Effector CD4-positive, alpha-beta T cell (primary cell): ENCODE results near the gene ITM2C.

Experiments
- DNase-seq: peaks from one replicate; pipeline ENCODE4 v3.0.0-alpha.2; 2020

The ITM2C gene

DNA sequence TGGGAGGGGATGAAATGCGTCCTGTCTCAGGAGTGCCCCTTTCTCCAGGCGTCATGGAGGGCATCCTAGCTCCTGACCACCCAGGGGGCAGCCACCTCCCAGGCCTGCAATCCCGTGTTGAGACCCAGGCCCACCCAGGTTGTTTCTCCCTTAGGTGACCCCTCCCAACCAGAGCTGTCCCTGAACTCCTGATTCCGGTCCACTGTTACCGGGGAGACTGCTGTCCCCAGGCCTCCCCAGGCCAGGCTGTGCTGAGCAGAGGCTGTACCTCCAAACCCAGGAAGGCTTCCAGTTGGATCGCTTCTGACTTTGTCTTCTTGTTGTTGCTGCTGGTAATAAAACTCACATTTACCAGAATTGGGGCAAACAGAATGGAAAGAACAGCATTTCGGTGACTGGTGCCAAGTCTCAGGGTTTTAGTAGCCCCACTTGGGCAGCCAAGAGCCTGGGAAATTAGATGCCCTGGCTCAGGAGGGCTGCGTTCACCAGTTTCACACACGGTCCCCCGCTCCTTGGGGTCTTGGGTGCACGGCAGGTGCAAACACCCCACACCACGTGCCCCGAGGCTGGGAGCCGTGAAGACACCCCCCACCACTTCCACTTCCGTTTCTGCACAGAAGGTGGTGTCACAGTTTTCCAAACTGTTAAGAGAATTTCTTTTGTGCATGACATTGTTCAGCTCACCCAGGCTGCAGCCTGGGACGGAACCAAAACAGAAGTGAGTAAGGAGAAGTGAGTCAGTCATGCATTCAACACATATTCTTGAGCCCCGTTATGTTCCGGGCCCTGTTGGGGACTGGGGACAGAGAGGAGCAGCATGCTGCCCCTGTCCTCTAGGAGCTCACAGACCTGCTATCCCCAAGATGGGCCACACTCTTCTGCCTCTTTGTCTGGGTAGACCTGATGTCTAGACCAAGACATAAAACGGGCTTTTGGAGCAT is 29.4 kb downstream of the ITM2C start:
- DNase-seq: no peak

DNA sequence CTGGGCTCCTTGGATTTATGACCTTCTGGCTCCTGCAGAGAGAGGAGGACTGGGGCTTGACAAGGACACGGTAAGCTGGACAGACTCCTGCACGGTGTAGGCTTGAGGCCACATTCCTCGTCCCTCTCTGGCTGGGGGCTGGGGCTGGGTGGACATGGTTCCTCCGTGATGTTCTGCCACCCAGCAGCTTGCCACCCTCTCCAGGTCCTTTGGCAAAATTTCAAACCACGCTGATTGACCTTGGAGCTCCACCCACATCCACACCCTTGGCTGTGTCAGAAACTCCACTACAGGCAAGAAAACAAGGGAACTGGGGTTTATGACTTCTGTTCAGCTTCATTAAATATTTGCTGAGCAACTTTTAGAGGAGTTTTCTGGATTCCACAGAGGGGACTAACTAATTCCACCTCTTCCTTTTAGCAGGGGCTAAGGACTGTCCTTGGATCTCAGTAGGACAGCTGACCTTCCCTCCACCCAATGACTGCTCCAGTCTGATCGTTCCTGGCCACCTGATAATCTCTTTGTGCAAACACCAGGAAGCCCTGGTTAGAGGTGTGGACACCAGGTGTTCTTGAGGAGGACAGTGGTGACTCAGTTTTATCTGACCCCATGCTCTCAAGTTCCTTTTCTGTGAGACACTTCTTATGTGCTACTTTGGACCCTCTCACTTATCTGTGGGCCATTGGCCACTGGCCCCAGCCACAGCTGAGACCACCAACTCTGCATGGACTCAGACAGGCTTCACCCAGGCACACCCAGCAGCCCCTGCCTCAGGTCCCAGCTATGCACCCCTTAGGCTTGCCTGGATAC is 31.0 kb downstream of the ITM2C start:
- DNase-seq: no peak

DNA sequence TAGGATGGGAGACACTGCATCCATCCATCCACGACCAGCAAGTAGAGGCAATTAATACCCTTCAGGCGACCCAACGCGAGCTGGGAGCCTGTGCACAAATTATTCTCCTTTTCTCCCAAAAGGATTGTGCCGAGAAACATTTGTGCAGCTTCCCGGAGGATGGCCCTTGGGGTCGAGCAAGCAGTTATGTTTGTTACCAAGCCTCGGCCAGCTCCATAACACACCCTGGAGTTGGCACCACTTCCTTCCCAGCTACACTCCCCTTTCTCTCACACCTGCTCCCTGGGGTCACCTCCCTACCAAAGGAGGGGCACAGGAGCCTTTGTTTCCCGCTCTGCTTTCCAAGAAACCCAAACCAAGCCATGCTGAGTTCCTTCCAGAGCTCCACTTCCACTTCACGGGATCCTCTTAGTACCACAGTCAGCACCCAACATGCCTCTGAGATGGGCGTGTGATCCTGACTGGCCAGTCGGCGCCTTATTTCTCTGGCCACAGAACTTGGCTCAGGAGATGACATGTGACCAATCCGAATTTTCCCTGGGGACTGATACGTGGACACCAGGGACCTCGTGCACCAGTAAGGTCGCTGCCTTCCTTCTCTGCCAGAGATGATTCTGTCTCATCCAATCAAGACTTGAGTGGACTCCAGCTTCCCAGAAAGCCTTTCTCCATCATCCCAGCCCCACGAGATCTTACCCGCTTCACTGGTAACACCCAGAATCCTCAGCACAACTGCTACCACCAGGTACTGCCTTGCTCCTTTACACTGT is 31.8 kb downstream of the ITM2C start:
- DNase-seq: no peak

DNA sequence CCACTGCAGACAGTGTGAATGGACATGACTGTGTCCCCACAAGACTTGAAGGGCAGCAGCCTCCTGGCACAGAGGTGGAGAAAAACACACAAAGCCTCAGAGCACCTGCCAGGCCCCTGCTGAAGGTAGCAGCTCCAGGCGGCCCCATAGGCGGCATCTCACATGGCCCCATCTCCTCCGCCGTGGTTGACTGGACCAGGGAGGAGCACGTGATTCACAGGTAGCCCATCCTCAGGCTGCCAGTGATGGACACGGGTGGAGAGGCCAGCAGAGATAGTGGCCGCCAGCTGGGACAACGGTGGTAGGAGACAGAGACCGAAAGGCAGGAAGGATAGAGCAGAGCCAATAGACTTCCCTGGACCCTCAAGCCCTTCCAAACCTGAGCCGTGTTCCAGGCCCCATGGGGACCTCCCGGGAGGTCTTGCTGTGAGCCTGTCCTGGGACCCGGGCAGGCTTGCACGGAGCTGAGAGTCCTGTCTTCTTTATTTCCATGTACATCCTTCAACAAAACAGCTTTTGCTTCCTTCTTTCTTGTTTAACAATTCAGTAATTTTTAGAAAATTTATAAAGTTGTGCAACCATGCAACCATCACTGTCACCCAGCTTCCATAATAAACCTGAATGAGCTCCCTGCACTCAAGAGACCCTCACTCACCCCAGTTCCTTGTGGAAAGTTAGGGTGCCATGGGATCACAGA is 33.4 kb downstream of the ITM2C start:
- no peak for DNase-seq

DNA sequence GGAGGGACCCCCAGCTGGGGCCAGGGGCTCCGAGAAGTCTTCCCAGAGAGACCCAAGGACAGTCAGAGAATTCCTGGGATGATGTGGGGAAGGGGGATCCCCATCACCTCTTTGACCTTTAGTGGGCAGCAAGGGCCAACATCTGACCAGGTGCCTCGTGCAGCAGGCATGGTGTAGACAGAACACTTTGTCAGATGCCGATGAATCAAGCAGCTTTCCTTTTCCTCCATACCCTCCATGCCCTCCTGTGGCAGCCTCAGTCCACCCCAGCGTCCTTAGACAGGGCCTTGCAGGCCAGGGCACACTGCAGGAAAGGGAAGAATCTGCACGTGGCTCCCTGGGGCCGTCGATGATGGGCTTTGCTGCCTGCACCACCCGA is 34.0 kb downstream of the ITM2C start:
- DNase-seq: no peak

DNA sequence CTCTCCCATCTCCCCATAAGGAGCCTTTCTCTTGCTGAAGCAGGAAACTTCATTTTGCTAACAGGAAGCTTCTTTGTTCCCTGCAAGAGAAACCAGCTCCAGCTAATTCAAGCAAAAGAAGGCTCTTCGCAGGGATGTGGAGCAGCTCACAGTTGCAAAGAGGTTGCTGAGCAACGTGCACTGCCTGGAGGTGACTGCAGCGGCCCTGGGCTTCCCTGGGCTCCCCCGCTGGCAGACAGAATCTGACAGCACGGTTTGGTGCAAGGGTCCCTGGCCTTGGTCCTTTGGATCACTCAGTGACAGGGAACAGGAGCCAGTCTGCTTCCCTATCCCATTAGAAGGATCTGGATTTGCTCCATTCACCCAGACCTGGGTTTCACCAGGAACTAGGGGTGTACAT is 34.5 kb downstream of the ITM2C start:
- no peak for DNase-seq

DNA sequence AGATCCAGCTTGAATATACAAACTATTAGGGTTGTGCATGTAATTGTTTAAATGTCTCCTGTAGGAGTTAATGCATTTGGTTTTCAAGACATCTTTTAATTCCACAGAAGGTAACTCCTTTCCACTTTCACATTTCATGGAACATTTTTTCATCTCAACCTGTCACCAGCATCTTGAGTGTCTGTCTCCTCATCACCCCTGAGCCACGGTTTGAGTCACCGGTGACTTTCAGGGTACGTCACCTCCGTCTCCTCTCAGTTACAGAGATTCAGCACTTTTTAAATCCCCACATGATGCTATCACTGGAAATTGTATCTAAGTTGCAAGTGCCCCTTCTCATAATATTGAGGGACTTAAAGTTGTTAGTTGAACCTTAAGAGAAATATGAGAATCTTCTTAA is 35.0 kb downstream of the ITM2C start:
- DNase-seq: no peak

DNA sequence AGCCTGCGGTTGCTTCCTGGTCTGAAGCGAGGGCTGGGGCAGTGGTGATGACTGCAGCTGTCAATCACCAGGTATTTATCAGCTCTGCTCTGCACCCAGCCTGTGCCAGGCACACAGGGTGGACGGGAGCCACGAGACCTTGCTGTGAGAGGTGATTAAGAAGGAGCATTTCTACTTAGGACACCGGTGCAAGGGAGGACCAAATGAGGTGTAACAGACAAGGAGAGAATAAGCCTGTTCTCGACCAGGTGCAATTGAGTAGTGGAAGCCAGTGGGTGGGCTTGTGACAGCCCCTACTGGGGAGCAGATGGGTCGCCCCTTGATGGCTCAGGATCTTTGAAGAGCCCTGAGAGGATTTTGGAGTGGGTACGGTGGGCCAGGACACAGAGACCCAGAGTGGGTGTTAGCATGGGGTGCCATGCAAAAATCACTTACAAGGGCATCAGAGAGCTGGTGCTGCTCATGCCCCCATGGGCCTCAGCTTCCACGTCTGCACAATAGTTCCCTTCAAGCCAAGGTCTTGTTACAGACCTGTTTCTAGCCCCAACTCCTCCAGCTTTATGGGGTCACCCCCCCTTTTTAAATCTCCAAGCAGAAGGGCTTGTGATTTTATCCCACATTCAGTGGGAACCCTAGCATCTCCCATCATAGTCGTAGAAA is 35.7 kb downstream of the ITM2C start:
- no peak for DNase-seq

DNA sequence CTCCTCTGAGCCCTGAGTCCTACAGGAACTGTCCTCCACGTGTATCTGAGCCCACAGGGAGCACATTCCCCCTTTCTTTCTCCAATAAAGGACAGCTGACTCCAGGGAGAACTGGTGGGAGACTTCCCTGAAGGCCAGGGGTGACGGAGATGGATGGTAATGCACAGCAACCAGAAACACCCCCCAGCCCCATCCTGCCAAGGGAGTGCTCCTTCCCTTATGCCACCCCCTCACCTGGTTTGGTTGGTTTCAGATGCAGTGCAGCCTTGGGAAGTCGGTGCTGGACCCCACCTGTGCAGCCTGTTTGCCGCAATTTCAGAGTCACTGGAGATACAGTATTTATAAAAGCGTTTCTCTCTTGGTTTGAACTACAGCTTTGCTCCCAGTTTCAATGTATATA is 36.3 kb downstream of the ITM2C start:
- DNase-seq: no peak

DNA sequence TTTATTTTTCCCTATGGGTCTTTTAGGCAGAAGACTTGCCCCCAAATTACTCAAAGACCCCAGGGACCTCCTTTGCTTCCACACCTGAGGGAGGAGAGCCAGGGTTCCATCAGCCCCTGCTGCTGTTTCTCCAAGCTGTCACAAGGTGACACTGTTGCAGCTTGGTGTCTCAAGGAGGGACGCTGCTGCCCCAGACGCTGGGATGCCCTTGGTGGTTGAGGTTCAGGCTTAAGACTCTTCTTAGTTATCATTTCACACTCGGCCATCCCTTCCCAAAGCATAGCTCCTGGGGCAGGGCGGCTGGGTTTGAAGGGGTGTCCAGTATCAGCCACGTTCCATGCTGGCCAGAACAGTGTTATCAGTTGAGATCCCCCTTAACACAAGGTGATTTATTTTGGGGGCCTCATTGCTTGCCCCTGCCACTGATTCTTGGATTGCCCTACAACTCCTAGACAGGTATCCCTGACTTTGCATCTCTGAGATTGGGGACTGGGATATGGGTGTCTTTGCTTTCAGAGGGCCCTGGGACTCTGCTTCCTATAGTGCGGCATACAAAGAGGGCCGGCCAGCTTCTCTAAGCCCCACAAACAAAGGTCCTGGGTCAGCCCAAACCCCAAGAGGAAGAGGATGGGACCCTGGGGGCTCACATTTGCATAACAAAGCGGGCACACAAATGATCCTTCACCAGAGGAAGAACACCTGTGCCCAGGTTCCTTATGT is 37.6 kb downstream of the ITM2C start:
- peak; percentile 41 for DNase-seq

DNA sequence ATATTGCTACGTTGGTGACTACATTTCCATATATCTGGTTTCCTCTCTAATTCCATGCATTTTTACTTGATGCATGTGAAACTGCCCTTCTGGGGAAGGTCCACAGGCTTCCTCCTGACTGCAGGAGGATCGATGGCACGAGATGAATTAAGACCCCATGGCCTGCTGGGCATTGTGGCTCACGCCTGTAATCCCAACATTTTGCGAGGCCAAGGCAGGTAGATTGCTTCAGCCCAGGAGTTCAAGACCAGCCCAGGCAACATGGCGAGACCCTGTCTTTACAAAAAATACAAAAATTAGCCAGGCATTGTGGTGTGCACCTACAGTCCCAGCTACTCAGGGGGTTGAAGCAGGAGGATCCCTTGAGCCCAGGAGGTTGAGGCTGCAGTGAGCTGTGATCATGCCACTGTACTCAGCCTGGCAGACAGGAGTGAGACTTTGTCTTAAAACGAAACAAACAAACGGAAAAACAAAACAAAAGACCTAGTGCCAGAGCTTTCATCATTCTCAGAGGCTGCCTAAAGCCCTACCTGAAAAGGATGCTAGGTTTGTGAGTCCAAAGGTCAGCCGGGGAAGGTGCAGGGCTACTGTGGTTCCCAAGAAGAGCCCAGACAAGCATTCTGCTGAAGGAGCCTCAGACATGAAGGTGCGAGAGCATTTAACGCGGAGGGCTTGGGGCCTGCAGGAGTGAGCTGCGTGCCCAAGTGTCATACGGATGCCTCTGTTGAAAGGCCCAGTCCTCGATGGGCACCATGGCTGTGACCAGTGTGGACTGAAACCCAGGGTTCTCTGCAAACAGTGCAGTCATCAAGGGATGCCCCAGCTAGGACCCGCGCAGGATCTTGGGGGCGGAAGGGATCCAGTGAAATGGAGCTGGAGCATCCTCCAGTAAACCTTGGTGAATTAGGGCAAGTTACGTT is 38.7 kb downstream of the ITM2C start:
- no peak for DNase-seq

DNA sequence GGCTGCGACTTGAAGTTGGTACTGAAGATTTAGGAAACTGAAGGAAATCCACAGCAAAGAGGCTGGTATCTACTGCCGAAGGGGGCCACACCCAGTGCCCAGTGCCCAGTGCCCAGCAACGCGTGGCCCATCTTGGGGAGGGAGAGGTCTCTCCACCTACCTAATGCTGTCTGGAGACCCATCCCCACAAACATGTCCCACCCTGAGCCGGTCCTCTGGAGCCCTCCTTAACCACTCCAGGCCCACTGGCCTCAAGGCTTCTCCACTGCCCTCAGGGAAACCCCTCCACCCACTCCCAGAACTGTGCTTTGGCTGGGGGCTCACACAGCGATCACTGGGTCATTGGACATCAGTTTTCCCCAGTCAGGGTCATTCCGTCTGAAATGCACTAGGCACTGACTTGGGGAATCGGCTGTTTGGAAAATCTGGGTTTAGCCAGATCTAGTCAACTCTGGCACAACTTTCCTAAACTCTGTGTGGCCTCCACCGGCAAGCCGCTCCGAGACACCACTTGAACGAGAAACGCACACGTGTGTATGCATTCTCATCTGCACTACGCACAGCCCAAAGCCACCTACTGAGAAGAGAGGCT is 40.2 kb downstream of the ITM2C start:
- DNase-seq: no peak

DNA sequence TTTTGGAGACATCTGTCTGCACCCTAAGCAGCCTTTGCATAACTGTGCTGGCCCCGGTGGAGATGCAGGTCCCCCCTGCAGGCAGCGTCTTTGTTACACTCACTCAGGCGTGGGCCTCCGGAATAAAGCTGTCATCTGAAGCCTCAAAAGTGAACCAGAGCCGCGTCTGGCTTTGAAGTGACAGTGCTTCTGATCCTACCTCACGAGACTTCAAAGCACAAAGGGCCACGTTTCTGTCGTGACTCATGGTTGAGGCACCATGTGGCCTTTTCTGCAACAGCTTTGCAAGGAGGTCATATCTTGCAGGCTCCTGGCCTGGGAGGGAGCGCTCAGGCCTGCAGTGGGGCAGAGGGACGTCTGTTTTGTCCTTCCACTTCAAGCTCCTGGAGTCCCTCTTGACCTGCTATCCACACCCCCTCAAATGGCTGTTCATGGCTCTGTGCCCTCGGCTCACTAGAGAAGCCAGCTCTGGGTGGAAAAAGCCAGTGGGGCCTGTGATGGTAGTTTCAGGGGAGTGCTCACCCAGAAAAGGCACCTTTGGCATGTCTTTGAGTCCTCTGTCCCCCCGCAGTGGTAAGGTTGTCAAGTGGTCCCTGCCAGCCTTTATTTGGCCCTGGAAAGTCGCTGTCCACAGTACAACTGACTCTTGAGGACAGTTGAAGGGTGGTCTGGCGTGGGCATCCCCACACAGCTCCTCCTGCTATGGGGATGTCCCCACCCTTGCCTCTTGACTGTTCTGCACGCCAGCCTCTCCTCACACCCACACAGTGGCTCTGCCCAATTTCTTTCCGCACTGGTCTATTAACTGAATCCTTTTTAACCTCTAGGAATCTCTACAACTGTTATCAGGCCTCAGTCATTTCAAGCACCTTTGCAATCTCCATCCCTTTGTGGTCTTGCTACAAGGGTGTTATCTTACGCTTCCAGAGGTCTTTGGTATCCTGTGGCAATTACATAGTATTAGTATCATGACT is 41.0 kb downstream of the ITM2C start:
- DNase-seq: peak; percentile 64

DNA sequence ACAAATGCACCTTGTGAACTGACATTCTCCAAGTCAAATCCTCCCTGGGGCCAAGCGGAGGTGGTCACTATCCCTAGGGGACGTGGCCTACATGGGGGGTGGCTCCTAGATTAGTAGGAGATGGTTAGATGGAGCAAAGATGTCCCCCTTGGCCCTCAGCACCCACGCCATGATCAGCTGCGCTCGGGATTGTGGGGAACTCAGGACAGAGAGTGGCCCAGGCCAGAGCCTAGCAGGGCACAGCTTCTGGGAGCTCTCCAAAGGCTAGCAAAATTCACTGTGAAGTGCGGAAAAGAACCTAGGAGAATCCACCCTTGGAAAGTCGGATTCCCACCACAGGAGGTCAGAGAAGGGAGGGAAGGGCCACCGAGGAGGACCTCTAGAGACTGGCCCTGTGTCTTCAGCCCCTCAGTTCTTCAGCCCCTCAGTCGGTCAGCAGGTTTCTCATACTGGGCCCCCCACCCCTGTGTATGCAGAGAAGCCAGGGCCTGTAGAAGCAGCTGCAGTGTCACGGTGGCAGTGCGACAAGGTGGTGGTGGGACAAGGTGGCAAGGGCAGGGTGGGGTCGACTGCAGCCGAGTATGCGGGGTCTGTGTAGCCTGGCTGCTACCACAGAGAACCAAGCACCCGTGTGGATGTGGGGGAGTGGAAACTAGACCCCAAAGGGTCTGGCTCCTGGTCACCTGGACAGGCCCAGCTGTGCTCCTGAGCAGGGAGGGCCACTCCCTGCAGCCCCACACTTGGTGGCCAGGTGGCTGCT is 41.9 kb downstream of the ITM2C start:
- no peak for DNase-seq

DNA sequence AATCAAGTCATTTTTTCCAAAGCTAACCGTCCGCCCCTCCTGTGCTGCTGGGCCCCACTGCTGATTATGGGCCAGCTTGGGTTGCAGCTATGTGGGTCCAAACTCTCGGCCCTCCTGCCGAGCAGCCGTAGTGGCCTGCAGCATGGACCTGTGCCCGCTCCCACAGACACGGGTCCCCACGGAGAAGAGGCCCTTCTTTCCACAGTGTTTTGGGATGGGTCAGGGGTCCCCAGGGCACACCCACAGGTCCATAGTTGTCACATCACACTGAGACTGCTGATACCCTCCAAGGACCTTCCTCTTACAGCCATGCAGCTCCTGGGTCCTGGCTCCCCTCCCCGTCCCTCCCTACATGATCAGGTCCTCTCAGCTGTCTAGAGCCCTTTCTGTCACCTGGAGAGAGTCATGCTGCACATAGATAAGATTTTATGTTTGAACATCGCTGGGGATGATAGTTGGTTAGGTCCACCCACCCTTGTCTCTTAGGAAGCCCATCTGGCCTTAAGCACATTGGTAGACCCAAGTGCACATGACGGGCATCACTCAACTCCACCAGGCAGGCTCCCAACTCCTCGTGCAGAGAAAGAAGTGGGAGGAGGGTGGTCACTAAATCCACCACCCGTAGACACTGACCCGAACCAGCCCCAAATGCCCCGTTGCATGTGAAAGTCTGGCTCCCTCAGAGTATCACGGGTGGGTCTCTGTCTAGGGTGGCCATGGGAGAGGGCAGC is 42.8 kb downstream of the ITM2C start:
- no peak for DNase-seq

DNA sequence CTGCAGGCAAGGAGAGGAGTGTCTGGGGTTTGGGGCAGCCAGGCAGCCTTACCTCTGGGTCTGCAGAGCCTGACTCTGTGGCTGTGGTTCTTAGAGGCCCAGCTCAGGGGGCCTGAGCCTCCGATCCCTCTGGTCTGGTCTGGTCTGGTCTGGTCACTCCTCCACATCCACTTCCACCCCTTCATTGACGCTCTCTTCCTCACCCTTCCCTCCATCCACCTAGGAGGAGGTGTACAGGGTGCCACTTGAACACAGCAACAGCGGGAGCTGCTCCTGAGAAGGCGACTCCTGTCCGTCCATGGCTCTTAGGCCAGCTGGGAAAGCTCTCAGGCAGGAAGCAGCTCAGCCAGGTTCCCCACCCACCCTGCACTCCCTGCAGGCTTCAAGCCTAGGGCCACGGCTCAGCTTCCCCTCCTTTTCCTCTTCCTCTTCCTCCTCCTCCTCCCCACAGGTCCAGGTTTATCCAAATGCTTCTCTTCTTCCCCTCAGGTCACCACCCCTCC is 43.4 kb downstream of the ITM2C start:
- no peak for DNase-seq
